Stimulated activated CD4-positive, alpha-beta T cell treated with anti-CD3 and anti-CD28 coated beads, Interleukin-4, amount 100 ng/mL, for 24 hours (primary cell): ENCODE data around the gene ODC1.

ENCODE experiments used
- DNase-seq: peaks from one replicate; pipeline ENCODE4 v3.0.0-alpha.2; 2020

The ODC1 gene

GRCh38 chr2:10397878-10398277, 50.2 kb downstream of the ODC1 start:
- DNase-seq = no peak

DNA sequence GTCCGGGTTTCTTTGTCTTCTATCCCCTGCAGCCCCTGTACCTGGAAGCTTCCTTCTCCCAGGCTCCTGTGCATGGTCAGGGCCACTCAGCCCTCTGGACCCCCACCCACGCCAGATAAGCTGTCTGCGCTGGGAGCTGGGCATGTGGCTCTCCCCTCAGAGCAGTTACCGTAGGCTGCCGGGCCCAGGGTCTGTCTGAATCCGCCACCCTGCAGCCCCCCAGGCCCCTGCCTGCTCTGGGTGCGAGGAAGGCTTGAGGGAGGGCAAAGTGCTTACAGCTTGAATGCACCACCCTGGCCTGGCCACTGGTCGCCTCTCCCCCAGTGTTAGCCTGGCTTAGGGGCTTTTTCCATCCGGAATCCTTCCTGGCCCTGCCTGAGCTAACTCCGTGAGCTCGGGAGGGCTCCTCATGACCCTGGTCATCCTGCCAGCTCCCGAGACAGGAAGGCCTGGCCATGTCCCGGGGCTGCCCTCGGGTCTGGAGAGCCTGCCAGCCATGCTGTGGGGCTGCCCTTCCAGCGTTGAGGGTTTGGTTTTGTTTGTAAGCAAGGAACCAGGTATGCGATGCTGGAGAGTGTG, 50.7 kb downstream of the ODC1 start:
- no peak for DNase-seq

GRCh38 chr2:10396464-10396863, 51.7 kb downstream of the ODC1 start:
- DNase-seq = no peak

DNA sequence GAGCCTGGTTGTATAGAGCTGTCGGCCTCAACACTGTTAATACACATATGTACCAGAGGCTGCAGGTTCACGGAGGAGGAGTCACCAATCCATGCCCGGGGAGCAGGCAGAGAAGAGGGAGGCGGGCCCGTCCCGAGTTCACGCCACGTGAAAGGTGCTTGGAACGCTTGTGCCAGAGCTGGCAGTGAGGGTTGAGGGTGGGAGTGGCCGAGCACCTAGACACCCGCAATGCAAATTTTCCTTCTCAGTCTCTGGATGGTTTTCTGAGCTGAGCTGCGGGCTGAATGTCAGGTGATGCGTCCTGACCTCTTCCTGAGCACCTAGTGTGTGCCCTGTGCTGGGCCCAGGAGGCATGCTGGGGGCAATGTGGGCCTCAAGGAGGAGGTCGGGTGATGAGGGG, 52.2 kb downstream of the ODC1 start:
- DNase-seq = no peak

DNA sequence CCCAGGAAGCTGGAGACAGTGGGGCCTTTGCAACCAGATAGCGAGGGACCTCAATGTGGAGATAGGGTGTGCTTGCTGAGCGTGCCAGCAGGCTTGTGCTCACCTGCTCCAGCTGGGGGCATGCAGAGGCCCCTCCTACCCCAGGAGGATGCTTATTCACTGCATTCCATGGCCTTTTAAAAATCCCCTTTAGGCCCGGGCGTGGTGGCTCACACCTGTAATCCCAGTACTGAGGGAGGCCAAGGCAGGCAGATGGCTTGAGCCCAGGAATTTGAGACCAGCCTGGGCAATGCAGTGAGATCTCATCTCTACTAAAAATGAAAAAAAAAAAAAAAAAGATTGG, 54.5 kb downstream of the ODC1 start:
- DNase-seq = no peak

DNA sequence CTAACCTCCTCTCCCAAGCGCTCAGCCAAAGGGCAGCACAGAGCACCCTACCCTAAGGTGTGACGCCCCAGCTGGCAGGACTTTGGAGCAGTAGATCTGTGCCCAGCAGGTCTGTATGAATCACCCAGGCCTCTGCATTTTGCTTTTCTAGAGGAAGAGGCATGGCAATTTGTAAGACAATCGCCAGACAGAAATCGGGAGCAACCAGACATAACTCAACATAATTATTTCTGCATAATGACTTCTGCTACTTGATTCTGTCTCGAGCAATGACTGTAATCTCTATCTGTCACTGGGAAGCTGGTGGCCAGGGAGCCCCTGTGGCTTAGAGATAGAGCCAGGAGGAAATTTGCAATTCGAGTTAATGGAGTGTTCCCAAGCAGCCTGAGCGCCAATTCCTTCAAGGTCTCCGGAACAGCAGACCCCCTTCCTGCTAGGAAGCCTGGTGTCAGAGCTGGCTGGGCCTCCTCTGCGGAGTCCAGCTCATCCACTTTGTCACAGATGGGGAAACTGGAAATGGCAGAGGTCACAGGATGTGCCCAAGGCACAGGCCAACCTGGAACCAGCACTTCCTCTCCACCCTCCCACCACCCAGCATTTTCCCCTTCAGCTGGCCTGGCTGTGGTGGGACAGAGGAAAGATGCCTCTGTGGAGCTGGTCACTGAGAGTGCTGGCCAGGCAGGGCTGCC, 55.0 kb downstream of the ODC1 start:
- DNase-seq = no peak

GRCh38 chr2:10392548-10392947, 55.6 kb downstream of the ODC1 start:
- no peak for DNase-seq

DNA sequence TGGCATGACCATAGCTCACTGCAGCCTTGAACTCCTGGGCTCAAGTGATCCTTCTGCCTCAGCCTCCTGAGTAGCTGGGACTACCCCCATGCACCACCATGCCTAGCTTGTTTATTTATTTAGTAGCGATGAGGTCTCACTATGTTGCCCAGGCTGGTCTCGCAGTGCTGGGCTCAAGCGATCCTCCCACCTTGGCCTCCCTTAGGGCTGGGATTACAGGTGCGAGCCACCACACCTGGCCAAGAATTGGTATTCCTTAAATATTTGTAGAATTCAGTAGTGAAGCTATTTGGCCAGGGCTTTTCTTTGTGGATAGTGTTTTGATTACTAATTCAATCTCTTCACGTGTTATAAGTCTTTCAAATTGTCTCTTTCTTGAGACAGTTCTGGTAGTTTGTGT, 56.0 kb downstream of the ODC1 start:
- no peak for DNase-seq

DNA sequence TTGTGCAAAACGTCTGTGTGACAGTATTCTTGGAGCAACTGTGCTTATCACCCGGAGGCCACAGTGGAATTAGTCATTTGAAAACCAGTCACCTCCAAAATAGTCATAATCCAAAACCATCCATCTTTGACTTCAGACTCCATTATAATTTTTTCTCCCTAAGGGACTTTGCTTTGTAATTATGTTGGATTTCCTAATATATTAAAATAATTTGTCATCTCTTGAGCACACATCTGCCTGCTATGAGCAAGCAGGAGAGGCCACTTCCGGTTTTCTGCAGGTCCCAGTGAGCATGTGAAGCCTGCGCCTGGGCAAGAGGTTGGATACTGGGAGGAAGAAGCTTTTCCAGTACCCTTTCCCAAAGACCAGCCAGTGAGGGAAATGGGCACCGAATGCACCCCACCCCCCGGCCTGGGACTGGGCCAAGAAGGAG, 57.7 kb downstream of the ODC1 start:
- DNase-seq = no peak
